CD4-positive, alpha-beta memory T cell (primary cell): ENCODE results near the gene SLC22A25. TPM values are rescaled to one million over a fixed set of nuclear protein-coding genes. Genes with fewer than 3 reads are reported as not detected.
A peak's percentile ranks its signal among the peaks of the same experiment; 100 is the strongest.

Source experiments
- CTCF ChIA-PET: fragments of 350-600 bp; sonication (Branson Sonifier 250); formaldehyde crosslinking; loops from one replicate; lab custom pipeline; 2021; ENCODE audit warnings: inconsistent platforms; ENCODE audit not compliant: partially characterized antibody; lab: Charles Lee
- POLR2A ChIA-PET: fragments of 350-600 bp; sonication (Branson Sonifier 250); formaldehyde crosslinking; loops from one replicate; lab custom pipeline; 2021; ENCODE audit not compliant: partially characterized antibody; lab: Charles Lee
- DNase-seq, 5 donors: peaks; one replicate each; pipeline versions ENCODE4 v3.0.0 to v3.0.0-alpha.2; 2020 to 2022; ENCODE audit warnings: mixed read lengths in 1 of 5
- H3K27ac ChIP-seq: one replicate; pipeline ENCODE4 v1.7.0; 2013; ENCODE audit warnings: low read depth, low read length
- H3K27me3 ChIP-seq: 2 replicates; pipeline ENCODE4 v1.7.0; 2013; ENCODE audit warnings: mild to moderate bottlenecking, low read length, moderate library complexity; ENCODE audit not compliant: insufficient read depth
- H3K36me3 ChIP-seq: 2 replicates; pipeline ENCODE4 v1.7.0; 2013; ENCODE audit warnings: mild to moderate bottlenecking, low read length, moderate library complexity; ENCODE audit not compliant: insufficient read depth
- H3K4me1 ChIP-seq: 2 replicates; pipeline ENCODE4 v1.7.0; 2013; ENCODE audit warnings: mild to moderate bottlenecking, low read length, moderate library complexity; ENCODE audit not compliant: insufficient read depth
- H3K4me3 ChIP-seq, 2 donors: one replicate each; pipeline ENCODE4 v1.7.0; 2013; ENCODE audit warnings: low read length in 2 of 2, mild to moderate bottlenecking in 1 of 2
- H3K9me3 ChIP-seq, 2 donors: one replicate each; pipeline ENCODE4 v1.7.0; 2013; ENCODE audit warnings: low read length in 2 of 2, control low read depth in 1 of 2; ENCODE audit not compliant: control insufficient read depth in 1 of 2
- H3K27ac Mint-ChIP-seq, 7 donors: one replicate each; pipeline ENCODE4 v1.8.0; 2020 to 2021; ENCODE audit warnings: mixed read lengths in 7 of 7, mild to moderate bottlenecking in 6 of 7, inconsistent platforms in 3 of 7, moderate library complexity in 3 of 7
- H3K27me3 Mint-ChIP-seq, 2 donors: one replicate each; pipeline ENCODE4 v1.8.0; 2020 to 2021; ENCODE audit warnings: mixed read lengths in 2 of 2
- H3K36me3 Mint-ChIP-seq, 2 donors: one replicate each; pipeline ENCODE4 v1.8.0; 2020 to 2021; ENCODE audit warnings: mixed read lengths in 2 of 2, inconsistent platforms in 1 of 2, mild to moderate bottlenecking in 1 of 2
- H3K4me1 Mint-ChIP-seq, 4 donors: one replicate each; pipeline ENCODE4 v1.8.0; 2020 to 2021; ENCODE audit warnings: mixed read lengths in 4 of 4, mild to moderate bottlenecking in 1 of 4
- H3K4me3 Mint-ChIP-seq, 8 donors: one replicate each; pipeline ENCODE4 v1.8.0; 2020 to 2021; ENCODE audit warnings: mixed read lengths in 8 of 8, mild to moderate bottlenecking in 7 of 8, moderate library complexity in 6 of 8, inconsistent platforms in 3 of 8
- H3K9me3 Mint-ChIP-seq, 8 donors: one replicate each; pipeline ENCODE4 v1.8.0; 2020 to 2021; ENCODE audit warnings: mixed read lengths in 8 of 8, mild to moderate bottlenecking in 5 of 8, inconsistent platforms in 3 of 8, moderate library complexity in 1 of 8
- intact Hi-C: fragments of 100-400 bp; cut with micrococcal nuclease; formaldehyde crosslinking; loops from one replicate; pipeline ENCODE4 v1.15.1; 2023
- polyA plus RNA-seq, 2 donors: library from polyadenylated mRNA; unstranded; fragments of 300-500 nt; fragmentation: Illumina TruSeq; gene quantifications; one replicate each; pipeline ENCODE4 v1.2.3, GENCODE V29; 2021
- total RNA-seq, 2 experiments: library from RNA; stranded (reverse); gene quantifications; one replicate each; pipeline ENCODE4 v1.2.3, GENCODE V29; 2021

The SLC22A25 gene
- total and polyA plus RNA-seq, 4 experiments from 2014 or later: not detected

DNA sequence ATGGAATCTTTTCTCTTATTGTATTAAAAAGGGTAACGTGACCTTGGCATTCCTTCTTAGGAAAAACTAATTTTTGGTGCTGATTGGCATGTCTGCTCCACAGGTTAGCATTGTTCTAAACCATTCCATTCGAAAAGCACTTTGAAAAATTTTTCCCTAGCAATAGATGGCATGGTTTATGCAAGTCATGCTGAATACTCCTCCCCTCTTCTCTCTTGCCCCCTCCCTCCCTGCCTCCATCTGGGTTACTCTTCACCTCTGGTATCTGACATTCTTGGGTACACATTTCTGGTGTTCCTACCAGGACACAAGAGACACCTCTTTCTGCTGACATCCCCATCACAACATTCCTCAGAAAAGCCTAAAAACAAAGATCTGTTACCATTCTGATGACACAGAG lies 1.5 kb upstream of the SLC22A25 start:
- Mint-ChIP-seq H3K27me3 (peaks cover 12 to 21% of the 10 kb centered on the region in 2 donors), H3K9me3 (no peaks in the 10 kb centered on the region), H3K27ac (no peak overlapping the region), H3K4me3 (no peak overlapping the region), H3K4me1 (peaks cover 8 to 19% (median 10%) of the 10 kb centered on the region in 4 donors), H3K36me3 (no peaks in the 10 kb centered on the region)
- ChIA-PET POLR2A (no interaction called here), CTCF (no interaction called here)
- H3K4me3 ChIP-seq: no peak overlapping the region
- intact Hi-C loops: no loop called here
- H3K4me1 ChIP-seq: peaks cover 15% of the 10 kb centered on the region
- peaks cover 7% of the 10 kb centered on the region for H3K27me3 ChIP-seq
- H3K36me3 ChIP-seq: no peaks in the 10 kb centered on the region
- H3K9me3 ChIP-seq: no peaks in the 10 kb centered on the region
- no peak overlapping the region for H3K27ac ChIP-seq
- no peak for DNase-seq

DNA sequence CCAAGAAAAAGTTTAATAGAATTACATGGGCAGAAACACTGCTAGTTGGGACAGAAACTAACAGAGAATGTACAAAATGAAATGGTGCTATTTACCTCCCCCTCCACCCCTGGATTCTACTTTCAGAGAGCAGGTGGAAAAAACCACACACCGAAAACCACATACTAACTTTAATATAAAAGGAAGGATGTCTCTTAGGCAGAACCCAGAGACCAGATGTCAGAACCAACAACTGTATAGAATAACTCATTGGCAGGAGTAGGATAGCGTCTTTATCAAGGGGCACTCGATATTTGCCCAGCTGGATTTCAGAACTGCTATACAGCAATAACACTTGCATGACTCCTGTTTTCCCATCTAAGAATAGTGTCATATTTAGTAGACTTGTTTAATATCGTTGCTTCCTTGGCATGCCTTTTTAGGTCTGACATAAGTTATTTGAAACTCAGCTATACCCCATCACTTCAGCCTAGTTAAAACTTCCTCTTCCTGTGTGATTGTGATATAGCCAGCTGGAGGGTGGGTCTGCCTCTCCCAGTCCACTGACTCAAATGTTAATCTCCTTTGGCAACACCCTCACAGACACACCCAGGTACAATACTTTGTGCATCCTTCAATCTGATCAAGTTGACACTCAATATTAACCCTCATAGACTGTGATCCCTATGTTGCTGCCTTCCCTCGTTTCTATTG lies 1.2 kb downstream of the SLC22A25 start:
- CTCF ChIA-PET: no interaction called here
- Mint-ChIP-seq H3K9me3 (peaks cover 0 to 4% (median 0%) of the 10 kb centered on the region in 8 donors), H3K27me3 (peaks cover 13 to 21% of the 10 kb centered on the region in 2 donors), H3K4me3 (peak overlapping the region in 3 of 8 donors; percentile 21 to 58 (median 43)), H3K36me3 (no peaks in the 10 kb centered on the region), H3K4me1 (peaks cover 8 to 22% (median 10%) of the 10 kb centered on the region in 4 donors), H3K27ac (peak overlapping the region in 1 of 7 donors; percentile 26)
- H3K36me3 ChIP-seq: no peaks in the 10 kb centered on the region
- no peak overlapping the region for H3K27ac ChIP-seq
- intact Hi-C loops: no loop called here
- H3K4me1 ChIP-seq: peaks cover 15% of the 10 kb centered on the region
- peak in 2 of 5 donors; percentile 14 to 18 for DNase-seq
- POLR2A ChIA-PET: interaction anchor here (0.5 kb wide), 1 partner anchor 65 kb away, joined by 4 read pairs; no protein-coding TSS in a partner anchor
- peaks cover 7% of the 10 kb centered on the region for H3K27me3 ChIP-seq
- H3K4me3 ChIP-seq: no peak overlapping the region
- H3K9me3 ChIP-seq: no peaks in the 10 kb centered on the region

DNA sequence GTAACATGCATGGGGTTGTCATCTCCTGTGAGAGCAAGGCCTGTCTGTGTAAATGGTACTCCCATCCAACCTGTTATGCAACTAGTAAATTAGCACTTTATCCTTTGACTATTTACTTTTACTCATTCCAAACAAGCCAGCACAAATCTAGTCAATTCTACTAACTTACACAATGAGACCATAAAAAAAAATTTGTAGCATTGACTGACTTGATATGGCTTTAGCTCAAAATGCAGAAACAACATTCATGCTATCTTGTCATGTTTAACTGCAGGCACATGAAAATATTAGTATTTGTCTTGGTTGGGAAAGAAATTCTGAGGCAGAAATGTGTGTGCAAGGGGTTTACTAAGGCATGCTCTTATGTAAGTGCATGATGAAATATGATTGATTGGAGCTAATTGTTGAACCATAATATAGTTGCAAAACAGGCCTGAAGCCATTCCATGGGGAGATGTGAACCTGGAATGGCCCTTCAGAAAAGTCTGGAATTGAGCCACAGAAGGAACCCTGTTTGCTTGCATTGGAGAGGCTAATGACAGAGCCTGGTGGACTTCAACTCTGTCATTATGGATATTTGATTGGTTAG lies 2.5 kb downstream of the SLC22A25 start:
- ChIA-PET POLR2A (no interaction called here), CTCF (no interaction called here)
- Mint-ChIP-seq H3K27ac (no peak overlapping the region), H3K4me3 (no peak overlapping the region), H3K36me3 (no peaks in the 10 kb centered on the region), H3K4me1 (peaks cover 8 to 30% (median 11%) of the 10 kb centered on the region in 4 donors), H3K27me3 (peaks cover 13 to 20% of the 10 kb centered on the region in 2 donors), H3K9me3 (peaks cover 0 to 7% (median 5%) of the 10 kb centered on the region in 8 donors)
- Histone ChIP-seq H3K27me3 (no peaks in the 10 kb centered on the region), H3K4me1 (peaks cover 15% of the 10 kb centered on the region), H3K9me3 (no peaks in the 10 kb centered on the region), H3K27ac (no peak overlapping the region), H3K36me3 (no peaks in the 10 kb centered on the region), H3K4me3 (no peak overlapping the region)
- no peak for DNase-seq
- intact Hi-C loops: no loop called here

DNA sequence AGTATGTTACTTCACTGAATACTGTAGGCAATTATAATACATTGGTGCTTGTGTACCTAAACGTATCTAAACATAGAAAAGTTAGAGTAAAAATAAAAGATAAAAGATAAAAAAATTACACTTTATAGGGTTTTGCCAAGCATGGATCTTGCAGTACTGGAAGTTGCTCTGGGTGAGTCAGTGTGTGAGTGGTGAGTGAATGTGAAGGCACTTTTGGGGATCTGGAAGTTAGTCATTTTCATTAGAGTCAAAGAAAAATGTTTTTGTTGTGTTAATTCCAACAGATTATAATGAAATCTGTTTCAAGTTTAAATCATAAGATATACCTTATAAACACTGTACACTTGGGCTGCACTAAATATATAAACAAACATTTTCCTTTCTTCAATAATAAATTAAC lies 3.3 kb downstream of the SLC22A25 start:
- Mint-ChIP-seq H3K9me3 (peaks cover 0 to 11% (median 5%) of the 10 kb centered on the region in 8 donors), H3K27ac (peak overlapping the region in 1 of 7 donors; percentile 2), H3K27me3 (peaks cover 13 to 20% of the 10 kb centered on the region in 2 donors), H3K4me3 (no peak overlapping the region), H3K4me1 (peaks cover 10 to 34% (median 12%) of the 10 kb centered on the region in 4 donors), H3K36me3 (no peaks in the 10 kb centered on the region)
- ChIA-PET POLR2A (no interaction called here), CTCF (no interaction called here)
- no peak overlapping the region for H3K4me3 ChIP-seq
- intact Hi-C loops: no loop called here
- no peak overlapping the region for H3K27ac ChIP-seq
- H3K36me3 ChIP-seq: no peaks in the 10 kb centered on the region
- H3K27me3 ChIP-seq: no peaks in the 10 kb centered on the region
- no peak for DNase-seq
- H3K4me1 ChIP-seq: peaks cover 15% of the 10 kb centered on the region
- H3K9me3 ChIP-seq: no peaks in the 10 kb centered on the region

DNA sequence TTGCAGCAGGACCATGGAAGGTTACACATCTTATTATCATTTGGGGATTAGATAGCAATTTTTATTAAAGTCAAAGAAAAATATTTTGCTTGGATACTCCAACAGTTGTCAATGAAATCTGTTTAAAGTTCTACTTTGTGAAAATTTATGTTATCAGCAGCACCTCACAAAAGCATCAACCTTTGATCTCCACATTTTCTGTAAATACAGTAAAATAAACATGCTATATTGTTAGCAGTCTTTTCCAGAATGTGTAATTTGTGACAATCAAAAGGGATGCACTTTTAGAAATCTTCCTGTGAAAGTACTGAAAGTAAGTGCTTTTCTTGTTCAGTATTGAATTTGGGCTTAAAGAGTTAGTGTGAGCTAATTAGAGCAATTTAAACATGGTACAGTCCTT lies 4.1 kb downstream of the SLC22A25 start:
- Histone ChIP-seq H3K4me1 (peaks cover 15% of the 10 kb centered on the region), H3K4me3 (no peak overlapping the region), H3K27ac (no peak overlapping the region), H3K9me3 (no peaks in the 10 kb centered on the region), H3K27me3 (no peaks in the 10 kb centered on the region), H3K36me3 (no peaks in the 10 kb centered on the region)
- Mint-ChIP-seq H3K4me3 (no peak overlapping the region), H3K9me3 (peaks cover 2 to 13% (median 5%) of the 10 kb centered on the region in 8 donors), H3K27ac (no peak overlapping the region), H3K4me1 (peaks cover 10 to 42% (median 14%) of the 10 kb centered on the region in 4 donors), H3K36me3 (no peaks in the 10 kb centered on the region), H3K27me3 (peaks cover 13 to 20% of the 10 kb centered on the region in 2 donors)
- POLR2A ChIA-PET: no interaction called here
- intact Hi-C loops: no loop called here
- no peak for DNase-seq
- CTCF ChIA-PET: no interaction called here

DNA sequence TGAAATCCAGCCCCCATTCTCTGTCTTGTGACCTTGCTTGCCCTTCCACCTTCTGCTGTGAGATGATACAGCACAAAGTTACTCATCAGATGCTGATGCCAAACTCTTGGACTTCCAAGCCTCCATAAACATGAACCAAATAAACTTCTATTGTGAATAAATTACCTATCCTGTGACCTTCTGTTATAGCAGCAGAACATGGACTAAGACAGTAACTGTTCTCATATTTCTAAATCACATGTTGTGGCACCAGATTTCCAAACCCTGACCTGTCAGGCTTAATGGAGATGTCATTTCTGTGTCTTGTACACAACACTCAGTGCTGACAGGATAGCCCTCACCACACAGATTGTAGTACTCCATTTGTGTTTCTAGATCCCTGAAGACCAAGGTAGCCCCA lies 6.0 kb downstream of the SLC22A25 start:
- H3K27ac ChIP-seq: no peak overlapping the region
- H3K27me3 Mint-ChIP-seq: peaks cover 18 to 20% of the 10 kb centered on the region in 2 donors

More for the DNA sequence above, 6.0 kb downstream of the SLC22A25 start:
- no peaks in the 10 kb centered on the region for H3K27me3 ChIP-seq
- DNase-seq: no peak
- H3K9me3 Mint-ChIP-seq: peaks cover 2 to 14% (median 6%) of the 10 kb centered on the region in 8 donors
- peaks cover 7 to 35% (median 12%) of the 10 kb centered on the region in 4 donors for H3K4me1 Mint-ChIP-seq
- H3K36me3 ChIP-seq: no peaks in the 10 kb centered on the region
- H3K4me1 ChIP-seq: peaks cover 10% of the 10 kb centered on the region
- CTCF ChIA-PET: no interaction called here
- no peak overlapping the region for H3K4me3 Mint-ChIP-seq
- no peak overlapping the region for H3K4me3 ChIP-seq
- POLR2A ChIA-PET: no interaction called here
- H3K27ac Mint-ChIP-seq: no peak overlapping the region
- intact Hi-C loops: no loop called here
- H3K36me3 Mint-ChIP-seq: no peaks in the 10 kb centered on the region
- no peaks in the 10 kb centered on the region for H3K9me3 ChIP-seq
